ENCODE measurements around the gene ST3GAL4.
"Not testable (repeated sequence)": the region's sequence is repeated elsewhere in the genome, so short reads cannot be mapped to it uniquely, and the experiment has no call there.

The ST3GAL4 gene

DNA sequence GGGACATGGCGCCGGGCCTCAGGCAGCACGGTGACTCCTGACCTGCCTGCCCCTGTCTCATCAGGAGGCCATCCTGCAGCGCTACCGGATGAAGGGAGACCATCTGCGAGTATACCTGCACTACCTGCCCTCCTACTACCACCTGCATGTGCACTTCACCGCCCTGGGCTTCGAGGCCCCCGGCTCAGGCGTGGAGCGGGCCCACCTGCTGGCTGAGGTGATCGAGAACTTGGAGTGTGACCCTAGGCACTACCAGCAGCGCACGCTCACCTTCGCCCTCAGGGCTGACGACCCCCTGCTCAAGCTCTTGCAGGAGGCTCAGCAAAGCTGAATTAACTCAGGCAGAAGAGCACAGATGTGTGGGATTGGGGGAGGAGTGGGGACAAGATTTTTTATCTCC lies 10.2 kb upstream of the ST3GAL4 start:
- DNase-seq (ENCODE audit: low read depth in 2 of 3, low spot score in 1 of 3), result no peak

DNA sequence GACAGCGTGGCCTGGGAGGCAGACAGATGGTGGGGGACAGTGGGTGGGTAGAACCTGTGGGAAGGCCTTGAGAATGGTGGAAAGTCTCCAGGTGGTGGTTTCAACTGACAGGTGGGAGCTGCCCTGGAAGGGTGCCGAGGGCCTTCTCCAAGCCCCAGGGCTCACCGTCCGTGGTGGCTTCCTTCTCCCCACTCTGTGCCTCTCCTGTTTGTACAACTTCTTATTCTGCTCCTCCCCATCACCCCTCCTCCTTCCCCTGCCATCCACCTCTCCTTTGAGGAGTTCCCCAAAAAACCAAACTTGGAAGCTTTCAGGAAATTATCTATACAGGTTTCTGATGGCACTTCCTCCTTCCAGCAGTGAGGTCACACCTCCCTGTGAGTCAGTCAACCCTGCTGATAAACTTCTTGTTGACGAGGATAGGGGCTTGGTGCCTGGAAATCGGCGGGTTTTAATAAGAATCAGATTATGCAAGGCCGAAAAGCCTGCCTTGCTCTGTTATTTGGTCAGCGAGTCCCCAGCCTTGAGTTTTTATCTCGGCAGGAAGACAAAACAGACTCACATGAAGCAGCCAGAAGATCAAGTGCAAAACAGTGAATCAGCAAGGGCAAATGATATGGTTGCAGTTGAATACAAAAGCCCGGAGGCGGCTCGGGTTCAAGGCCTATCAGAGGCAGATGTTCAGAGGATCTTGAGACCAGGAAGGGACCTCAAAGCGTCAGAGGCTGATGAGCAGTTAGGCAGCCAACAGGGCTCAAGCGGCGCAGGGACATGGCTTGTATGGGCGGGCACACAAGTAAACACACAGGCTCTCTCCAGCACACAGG lies 9.5 kb upstream of the ST3GAL4 start:
- DNase-seq (ENCODE audit: low read depth in 2 of 3, low spot score in 1 of 3), result no peak

DNA sequence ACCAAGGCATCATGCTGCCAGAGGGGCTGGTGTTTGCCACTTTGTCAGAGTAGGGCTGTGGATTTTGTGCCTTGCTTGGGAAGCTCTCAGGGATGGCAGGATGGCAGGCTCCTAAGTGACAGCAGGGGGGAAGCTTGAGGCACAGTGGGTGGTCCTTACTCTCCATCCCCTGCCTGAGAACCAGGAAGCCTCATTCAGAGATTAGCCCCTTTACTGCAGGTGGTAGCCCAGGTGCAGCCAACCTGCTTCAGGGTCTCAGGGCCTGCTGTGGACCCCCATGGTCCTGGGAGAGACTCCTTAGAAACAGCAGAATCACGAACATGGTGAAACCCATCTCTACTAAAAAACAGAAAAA lies 8.9 kb upstream of the ST3GAL4 start:
- DNase-seq (ENCODE audit: low read depth in 2 of 3, low spot score in 1 of 3), result no peak

DNA sequence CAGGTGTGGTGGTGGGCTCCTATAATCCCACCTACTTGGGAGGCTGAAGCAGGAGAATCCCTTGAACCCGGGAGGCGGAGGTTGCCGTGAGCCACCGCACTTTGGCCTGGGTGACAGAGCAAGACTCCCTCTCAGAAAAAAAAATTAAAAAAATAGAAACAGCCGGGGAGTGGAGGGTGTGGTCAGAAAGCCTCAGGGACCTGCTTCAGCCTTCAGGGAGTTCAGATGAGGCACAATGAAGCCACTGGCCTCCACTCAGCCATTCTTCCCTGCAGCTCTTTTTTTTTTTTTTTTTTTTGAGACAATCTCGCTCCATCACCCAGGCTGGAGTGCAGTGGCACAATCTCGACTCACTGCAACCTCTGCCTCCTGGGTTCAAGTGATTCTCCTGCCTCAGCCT lies 8.5 kb upstream of the ST3GAL4 start:
- not testable (repeated sequence) for DNase-seq (ENCODE audit: low read depth in 2 of 3, low spot score in 1 of 3)

DNA sequence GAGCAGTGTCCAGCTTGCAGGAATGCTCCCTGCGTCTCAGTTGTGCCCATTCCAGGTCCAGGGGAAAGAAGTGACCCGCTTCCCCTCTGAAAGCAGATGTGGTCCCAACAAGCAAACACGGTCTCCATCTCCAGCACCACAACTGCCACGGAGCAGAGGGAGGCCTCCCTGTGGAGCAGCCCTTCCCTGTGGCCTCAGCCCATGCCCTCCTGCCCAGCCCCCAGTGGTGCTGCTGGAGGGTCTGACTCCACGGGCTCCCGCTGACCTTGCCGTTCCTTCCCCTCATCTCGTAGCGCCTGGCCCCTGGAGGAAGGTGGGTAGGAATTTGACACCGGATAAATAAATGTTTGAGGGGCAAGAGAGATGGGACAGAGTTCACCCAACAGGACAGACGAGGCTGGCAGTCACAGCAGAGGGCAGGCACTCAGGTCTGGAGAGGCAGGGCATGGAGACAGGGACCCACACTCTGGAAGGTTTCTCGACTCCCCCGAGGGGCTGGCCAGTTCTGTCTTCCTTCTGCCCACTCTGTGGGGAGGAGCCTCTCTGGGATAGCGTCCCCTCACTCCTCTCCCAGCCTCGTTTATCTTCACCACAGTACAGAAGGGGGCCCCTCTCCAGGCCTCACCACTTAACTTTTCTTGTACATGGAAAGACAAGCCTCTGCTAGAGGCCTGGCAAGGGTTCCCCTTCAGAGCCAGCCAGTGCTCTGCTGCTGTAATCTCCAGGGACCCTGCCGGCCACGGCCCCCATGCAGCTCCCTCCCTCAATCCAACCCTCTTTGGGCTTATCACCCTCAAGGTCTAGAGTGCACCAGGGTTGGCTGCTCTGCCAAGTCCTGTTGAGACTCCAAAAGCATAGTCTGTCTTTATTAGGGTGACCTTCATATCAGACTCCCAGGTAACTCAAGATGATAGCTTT lies 7.5 kb upstream of the ST3GAL4 start:
- DNase-seq (ENCODE audit: low read depth in 2 of 3, low spot score in 1 of 3), result no peak

DNA sequence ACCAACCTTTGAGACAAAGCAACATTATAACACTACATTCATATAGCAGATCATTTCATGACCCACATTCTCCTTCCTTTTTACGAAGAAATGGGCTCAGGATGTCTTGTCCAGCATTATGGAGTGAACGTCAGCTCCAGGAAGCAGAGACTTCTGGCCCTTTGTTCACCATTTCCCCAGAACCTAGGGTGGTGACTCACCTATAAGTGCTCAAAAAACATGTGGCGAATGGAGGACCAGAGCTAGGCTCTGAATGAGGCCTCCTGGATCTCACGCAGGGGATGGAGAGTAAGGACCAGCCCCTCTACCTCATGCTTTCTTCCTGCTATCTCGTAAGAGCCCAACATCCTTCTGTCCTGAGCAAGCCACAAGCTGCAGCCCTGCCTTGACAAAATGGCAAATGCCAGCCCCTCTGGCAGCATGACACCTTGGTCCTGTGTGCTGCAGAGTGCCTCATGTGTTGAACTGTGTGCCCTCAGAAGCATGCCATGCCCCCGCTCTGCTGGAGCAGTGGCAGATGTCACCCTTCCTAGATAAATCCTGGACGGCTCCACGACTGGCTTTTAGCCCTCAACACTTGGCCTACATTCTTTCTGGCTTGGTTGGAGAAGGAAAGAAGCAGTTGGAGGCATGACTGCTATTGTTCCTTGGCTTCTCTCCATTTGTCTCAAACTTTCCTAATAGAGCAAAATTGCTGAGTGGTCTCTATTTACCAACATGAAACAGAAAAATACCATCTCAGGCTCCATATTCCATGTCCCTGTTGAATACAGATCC lies 6.5 kb upstream of the ST3GAL4 start:
- DNase-seq (ENCODE audit: low read depth in 2 of 3, low spot score in 1 of 3), result no peak

DNA sequence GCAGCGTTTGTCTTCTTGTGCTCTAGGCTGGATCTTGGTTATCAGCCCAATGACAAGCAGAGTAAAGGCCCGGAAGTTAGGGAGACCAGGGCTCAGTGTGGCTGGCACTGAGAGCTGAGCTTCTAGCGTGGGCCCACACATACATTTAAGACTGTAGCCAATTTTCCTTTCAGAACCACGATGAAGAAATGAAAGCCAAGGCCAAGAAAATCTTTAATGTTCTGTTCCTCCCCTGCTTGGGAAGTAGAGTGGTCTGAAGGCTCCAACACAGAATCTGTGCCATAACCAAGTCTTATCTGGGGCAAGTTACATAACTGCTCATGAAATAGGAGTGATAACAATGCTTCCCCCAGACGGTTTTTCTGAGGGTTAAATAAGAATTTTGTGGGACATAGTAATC lies 4.7 kb upstream of the ST3GAL4 start:
- DNase-seq (ENCODE audit: low read depth in 2 of 3, low spot score in 1 of 3), result no peak

DNA sequence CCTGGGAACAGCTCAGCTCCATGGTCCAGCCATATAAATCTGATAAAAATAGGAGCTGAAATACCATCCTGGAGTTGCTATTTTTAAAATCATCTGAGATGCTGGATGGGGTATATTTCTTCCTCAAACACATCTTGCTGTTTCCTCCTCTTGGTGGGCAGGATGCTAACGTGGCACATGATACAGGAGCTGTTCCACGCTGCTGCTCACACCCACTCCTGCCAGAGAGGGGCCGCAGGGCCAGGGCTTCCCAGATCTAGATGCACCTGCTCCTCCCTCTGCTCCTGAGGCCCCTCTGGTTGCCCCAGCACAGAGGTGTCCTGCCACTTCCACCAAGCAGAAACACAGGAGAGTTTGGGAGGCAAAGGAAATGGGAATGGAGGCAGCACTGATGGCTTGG lies 3.3 kb upstream of the ST3GAL4 start:
- no peak for DNase-seq (ENCODE audit: low read depth in 2 of 3, low spot score in 1 of 3)

DNA sequence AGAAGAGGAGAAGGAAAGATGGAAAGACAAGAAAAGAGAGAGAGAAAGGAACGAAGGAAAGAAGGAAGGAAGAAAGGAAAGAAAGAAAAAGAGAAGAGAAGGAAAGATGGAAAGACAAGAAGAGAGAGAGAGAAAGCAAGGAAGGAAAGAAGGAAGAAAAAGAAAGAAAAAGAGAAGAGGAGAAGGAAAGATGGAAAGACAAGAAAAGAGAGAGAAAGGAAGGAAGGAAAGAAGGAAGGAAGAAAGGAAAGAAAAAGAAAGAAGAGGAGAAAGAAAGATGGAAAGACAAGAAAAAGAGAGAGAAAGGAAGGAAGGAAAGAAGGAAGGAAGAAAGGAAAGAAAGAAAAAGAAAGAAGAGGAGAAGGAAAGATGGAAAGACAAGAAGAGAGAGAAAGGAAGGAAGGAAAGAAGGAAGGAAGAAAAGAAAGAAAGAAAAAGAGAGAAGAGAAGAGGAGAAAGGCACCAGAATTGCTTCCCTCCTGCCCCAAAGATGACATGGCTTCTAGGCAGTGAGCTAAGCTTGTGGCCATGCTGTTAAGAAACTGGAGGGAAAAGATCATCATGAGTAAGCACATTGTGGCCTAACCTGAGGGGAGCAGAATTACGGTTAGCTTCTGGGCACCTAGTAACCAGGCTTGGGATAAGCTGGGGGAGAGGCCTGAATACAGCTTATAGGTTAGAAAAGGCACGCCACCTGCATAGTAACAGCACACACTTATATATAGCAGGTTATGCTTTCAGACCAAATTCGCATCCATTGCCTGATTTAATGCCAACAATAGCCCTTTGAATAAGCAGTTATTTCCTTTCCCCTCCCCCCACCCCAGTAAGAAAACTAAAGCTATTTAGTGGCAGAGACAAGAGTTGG lies 2.3 kb upstream of the ST3GAL4 start:
- no peak for DNase-seq (ENCODE audit: low read depth in 2 of 3, low spot score in 1 of 3)

DNA sequence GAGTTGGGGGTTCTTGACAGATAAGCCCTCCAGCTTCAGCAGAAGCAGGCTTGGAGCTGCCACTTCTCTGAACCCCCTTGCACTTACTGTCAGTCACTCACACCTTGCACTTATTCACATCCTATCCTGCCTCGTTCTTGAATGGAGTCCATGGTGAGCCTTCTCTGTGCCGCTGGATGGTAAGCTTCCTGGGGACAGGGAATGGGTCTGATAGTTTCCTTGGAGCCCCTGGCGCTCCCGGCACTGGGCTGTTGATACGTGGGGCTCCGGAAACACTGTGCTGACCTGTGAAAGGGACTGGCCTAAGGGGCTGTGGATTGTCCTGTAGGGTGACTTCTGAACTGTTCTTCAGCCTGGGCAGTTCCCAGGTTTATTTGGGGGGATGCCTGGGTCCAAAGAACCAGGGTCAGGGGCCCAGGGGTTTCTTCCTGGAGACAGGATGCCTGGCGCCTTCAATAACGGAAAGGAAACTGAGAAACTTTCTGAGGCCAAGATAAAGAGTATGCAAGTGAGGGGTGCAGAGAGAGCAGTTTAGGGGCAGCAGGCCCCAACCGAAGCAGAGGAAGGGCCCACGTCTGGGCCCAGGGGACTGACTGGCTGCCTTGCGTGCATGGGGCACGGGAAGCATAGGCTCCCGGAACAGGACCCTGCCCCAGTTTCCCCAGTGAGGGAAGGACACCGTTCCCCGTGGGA lies 709 bp upstream of the ST3GAL4 start:
- no peak for DNase-seq (ENCODE audit: low read depth in 2 of 3, low spot score in 1 of 3)

DNA sequence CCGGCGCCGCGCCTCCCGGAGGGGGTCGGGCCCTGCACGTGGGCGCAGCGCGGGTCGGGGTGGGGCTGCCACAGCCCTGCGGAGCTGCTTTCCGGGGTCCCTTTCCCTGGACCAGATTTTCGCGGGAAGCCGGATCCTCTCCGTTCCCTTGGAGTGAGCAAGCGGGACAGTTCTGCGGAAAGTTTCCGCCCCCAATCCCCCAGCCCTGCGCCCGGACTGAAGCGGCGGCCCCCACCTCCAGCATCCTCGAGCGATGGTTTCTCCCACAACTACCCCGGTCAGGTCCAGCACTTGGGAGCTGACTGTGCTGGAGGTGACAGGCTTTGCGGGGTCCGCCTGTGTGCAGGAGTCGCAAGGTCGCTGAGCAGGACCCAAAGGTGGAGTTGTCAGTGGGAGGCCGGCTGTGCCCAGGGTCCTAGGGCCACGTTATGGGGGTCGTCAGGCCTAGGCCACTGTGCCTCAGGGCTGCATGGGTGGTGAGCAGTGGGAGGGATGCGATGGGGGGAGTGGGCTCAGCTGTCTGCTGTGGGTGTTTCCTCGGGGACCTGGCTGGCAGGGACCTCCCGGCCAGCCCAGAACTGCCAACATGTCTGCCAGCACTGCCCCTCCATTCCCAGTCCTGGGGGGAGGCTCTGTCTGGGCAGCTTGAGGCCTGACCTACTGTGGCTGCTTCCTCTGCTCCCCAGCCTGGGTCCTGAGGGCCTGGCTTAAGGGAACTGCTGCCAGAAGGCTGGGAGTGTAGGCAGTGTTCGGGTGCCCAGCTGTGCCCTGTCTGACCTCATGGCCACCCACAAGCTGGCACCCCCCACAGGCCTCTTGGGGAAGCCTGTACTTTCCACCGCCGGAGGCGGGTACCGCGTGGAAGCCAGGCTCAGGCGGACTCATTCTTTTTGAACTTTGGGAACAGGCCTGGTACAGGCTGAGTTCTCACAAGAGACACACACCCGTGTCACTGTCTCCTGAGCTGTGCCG lies 726 bp downstream of the ST3GAL4 start:
- DNase-seq (ENCODE audit: low read depth in 2 of 3, low spot score in 1 of 3), result no peak

DNA sequence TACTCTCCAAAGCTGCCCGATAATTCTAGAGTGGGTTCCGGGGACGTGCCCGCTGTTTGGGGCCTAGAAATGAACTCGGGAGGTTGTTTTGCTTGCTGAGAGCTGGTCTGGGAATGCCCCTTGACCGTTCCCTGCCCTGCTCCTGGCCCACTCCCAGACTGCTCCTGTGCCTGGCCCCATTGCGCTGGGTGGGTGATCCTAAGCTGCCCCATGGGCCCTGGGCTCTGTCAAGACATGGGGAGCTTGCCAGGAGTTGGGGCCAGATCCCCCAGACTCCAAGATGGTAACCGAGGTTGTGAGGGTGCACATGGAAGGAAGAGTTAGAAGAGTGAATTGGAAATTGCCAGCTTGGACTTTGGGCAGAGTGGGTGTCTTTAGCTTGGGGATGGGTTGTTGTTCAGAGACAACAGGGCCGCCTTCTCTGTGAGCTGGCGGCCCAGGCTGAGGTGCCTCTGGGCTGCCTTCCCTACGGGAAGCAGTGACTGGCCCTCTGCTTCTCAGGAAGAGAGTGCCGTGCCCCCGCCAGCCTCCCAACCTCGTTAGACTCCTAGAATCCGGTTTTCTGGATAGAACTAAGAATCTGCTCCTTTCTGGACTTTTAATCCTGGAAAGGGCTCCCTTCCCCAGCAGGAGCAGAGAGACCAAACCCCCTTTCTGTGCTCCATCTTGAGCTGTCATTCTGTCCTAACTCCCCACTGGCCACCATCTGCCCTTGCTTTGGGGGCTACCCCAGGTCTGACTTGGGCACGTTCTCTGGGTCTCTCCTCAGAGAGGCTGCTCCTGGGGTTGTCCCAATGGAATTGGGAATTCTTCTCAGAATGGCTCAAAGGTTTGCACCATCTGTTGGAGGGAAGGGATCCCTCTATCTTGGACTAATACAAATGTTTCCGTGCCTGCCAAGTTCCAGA lies 1.8 kb downstream of the ST3GAL4 start:
- no peak for DNase-seq (ENCODE audit: low read depth in 2 of 3, low spot score in 1 of 3)

DNA sequence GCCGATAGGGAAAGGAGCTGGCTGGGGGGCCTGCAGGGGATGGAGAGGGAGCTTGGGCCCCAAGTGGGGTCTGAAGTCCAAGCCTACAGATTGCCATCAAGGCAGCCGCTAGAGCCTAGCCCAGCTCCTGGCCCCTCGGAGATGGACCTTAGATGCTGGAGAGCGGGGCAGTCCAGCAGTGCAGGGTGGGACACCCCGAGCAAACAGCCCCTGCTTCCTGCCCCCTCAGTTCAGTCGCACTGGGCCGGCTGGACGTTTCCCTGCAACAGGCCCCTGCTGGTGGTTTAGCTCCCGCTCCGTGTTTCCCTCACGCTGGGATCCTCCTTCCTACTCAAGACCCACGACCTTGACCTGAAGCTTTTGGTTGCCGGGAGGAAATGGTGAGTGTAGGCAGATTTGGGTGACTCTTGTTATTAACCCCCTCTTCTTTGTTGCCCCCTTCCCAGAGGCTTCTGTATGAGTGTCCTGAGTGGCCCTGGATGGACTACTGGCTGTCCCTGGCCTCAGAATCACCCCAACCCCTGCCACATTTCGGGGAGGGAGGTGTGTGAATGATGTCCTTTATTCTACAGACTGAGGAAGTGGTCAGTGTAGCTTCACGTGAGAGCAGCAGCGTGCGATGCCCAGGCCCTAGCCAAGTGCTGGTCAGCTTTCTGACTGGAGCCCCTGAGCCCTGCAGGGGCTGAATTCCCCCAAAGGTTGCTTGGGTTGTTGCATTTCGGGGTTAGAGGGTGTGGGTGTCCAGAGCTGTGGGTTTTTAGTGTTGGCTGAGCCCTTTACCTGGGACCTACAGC lies 2.7 kb downstream of the ST3GAL4 start:
- no peak for DNase-seq (ENCODE audit: low read depth in 2 of 3, low spot score in 1 of 3)

DNA sequence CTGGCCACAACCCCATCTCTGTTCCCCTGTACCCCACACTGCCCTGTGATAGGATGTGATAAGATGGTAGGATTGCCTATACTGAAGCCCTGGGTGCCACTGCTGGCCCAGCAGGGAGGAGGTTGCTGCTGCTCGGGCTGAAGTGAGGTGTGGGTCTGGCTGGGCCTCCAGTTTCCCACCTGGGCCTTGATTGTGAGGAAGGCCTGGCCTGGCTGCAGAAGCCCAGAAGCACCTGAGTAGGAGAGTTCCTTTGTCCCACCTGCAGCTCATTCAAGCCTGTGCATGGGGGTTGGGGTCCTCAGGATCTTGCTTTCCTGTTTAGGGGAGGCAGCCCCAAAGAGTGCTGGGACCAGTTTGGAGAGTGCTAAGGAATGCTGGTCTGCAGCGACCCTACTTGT lies 3.3 kb downstream of the ST3GAL4 start:
- DNase-seq (ENCODE audit: low read depth in 2 of 3, low spot score in 1 of 3), result no peak

DNA sequence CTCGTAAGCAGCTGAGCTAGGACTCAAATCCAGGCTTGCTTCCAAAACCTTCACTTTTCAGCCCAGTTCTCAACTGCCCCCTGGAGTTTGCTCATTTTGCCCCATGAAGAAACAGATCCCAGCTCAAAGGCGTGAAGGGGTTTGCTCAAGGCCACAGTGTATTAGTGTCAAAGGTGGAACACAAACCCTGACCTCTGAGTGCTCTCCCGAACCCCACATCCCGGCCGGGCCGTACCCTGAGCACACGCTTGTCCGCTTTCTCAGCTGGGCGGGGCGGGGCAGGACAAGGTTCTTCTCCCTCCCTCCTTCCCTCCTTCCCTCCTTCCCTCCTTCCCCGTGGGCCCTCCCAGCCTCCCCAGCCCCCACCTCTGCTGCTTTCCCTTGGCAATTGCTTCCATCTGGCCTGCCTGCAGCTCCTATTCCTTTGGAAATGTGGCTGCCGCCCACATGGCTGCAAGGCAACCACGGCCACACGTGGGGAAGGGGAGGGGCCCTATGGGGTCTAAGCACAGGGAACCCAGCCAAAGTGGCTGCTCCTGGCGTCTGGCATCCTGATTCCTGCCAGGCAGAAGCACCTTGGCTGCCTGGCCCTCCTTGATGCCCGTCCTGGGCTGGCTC lies 4.1 kb downstream of the ST3GAL4 start:
- no peak for DNase-seq (ENCODE audit: low read depth in 2 of 3, low spot score in 1 of 3)

DNA sequence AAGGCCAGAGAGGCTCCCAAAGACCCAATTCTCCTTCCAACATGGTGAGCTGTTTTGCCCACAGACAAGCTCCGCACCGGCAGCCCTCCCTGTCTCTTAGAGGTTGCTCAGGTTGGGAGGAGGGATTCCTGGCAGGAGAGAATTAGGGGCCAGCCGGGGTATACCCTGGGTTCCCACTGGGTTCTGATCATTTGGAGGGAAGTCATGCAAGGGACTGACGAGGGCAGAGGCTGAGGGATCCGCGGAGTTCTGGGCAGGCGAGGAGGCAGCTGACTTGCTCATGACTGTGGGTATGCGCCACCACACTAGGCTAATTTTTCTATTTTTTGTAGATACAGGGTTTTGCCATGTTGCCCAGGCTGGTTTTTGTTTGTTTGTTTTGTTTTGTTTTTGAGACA lies 4.6 kb downstream of the ST3GAL4 start:
- no peak for DNase-seq (ENCODE audit: low read depth in 2 of 3, low spot score in 1 of 3)

DNA sequence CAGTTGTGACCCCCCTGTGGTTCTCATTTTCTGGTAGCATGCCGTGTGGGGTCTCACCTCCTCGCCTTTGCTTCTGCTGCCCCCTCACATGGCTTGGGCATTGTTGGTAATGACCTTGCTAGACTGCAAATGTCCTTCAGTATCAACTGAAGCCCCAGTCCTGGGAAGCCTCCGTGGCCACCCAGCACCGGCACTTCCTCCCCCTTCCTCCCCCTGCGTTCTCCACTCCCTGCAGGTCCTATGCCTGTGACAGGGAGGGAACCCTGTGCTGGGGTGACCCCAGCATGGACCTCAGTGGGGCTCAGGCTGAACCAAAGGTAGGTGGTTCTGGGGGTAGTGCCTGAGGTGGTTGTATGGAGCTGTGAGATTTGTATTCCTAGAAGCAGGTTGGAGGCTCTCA lies 5.9 kb downstream of the ST3GAL4 start:
- no peak for DNase-seq (ENCODE audit: low read depth in 2 of 3, low spot score in 1 of 3)

Measured in stimulated activated CD4-positive, alpha-beta T cell treated with anti-CD3 and anti-CD28 coated beads, Interleukin-12 subunit alpha, Interleukin-12 subunit beta, amount 100 ng/mL, for 48 hours (primary cell).